Panc1 (cell line): ENCODE measurements around the gene MID2. TPM values are rescaled to one million over a fixed set of nuclear protein-coding genes. Genes with fewer than 3 reads are reported as not detected.
"Not testable (repeated sequence)": the region's sequence is repeated elsewhere in the genome, so short reads cannot be mapped to it uniquely, and the experiment has no call there.

Experiments used
- ATAC-seq: fragments of 200-7000 bp; cut with Tn5 transposase; 2 replicates; pipeline ENCODE4 v1.9.1; 2020; ENCODE audit warnings: mild to moderate bottlenecking, moderate library complexity
- BruUV-seq: library from RNA; stranded (reverse); fragments of 400-500 nt; replicated peaks from 2 replicates; lab custom pipeline; 2021; lab: Mats Ljungman, UMichigan
- CTCF ChIA-PET: fragments of 300-600 bp; sonication (Branson Sonifier 250); formaldehyde crosslinking; loops from one replicate; lab custom pipeline; 2022; ENCODE audit warnings: antibody characterized with exemption; lab: Charles Lee
- POLR2A ChIA-PET: fragments of 300-600 bp; sonication (Branson Sonifier 250); formaldehyde crosslinking; loops from one replicate; lab custom pipeline; 2022; ENCODE audit warnings: antibody characterized with exemption; lab: Charles Lee
- DNase-seq: peaks from one replicate; pipeline ENCODE4 v3.0.0-alpha.2; 2010; ENCODE audit warnings: low read depth, low spot score
- H3K27ac ChIP-seq: 2 replicates; pipeline ENCODE4 v1.5.1; 2011; ENCODE audit warnings: mild to moderate bottlenecking, low read length, inconsistent platforms
- H3K27me3 ChIP-seq: fragments of 200-500 bp; sonication (Bioruptor generic); 2 replicates; pipeline ENCODE4 v1.6.0; 2014; ENCODE audit warnings: low read length, inconsistent platforms; ENCODE audit not compliant: control insufficient read depth, insufficient read depth
- H3K36me3 ChIP-seq: fragments of 200-500 bp; sonication (Bioruptor generic); 2 replicates; pipeline ENCODE4 v1.5.1; 2014; ENCODE audit warnings: inconsistent platforms, mild to moderate bottlenecking, low read length, moderate library complexity; ENCODE audit not compliant: control insufficient read depth, insufficient read depth
- H3K4me1 ChIP-seq: 2 replicates; pipeline ENCODE4 v1.5.1; 2011; ENCODE audit warnings: inconsistent platforms, mild to moderate bottlenecking, low read length, moderate library complexity; ENCODE audit not compliant: control insufficient read depth, insufficient read depth
- H3K4me3 ChIP-seq, 2 experiments: 2 replicates each; pipeline ENCODE4 v1.5.1; 2011 to 2012; ENCODE audit warnings: low read depth in 2 of 2, low read length in 2 of 2, mild to moderate bottlenecking in 2 of 2, inconsistent platforms in 1 of 2, moderate library complexity in 1 of 2
- H3K9me3 ChIP-seq: fragments of 200-500 bp; sonication (Bioruptor generic); 2 replicates; pipeline ENCODE4 v1.5.1; 2014; ENCODE audit warnings: low read depth, mild to moderate bottlenecking, inconsistent platforms, low read length, moderate library complexity; ENCODE audit not compliant: control insufficient read depth, insufficient read depth
- POLR2AphosphoS5 ChIP-seq: IDR thresholded peaks from 2 replicates; pipeline ENCODE4 v1.6.1; 2012; ENCODE audit warnings: mild to moderate bottlenecking, low read depth, low read length, moderate library complexity
- SIN3A ChIP-seq: IDR thresholded peaks from 2 replicates; pipeline ENCODE4 v1.6.1; 2012; ENCODE audit warnings: low read depth, mild to moderate bottlenecking, low read length, moderate library complexity, borderline replicate concordance; ENCODE audit not compliant: insufficient read depth
- TCF7L2 ChIP-seq: IDR thresholded peaks from 2 replicates; pipeline ENCODE4 v1.6.1; 2011; ENCODE audit warnings: mild to moderate bottlenecking, low read depth, low read length, inconsistent platforms
- in situ Hi-C: cut with HindIII; loops from 2 replicates; pipeline ENCODE4 v1.10.0; 2016; ENCODE audit warnings: low sequenced_read_pairs, low pct_unique_long_range_greater_than_20kb
- intact Hi-C: fragments of 100-400 bp; cut with micrococcal nuclease; formaldehyde crosslinking; loops from one replicate; pipeline ENCODE4 v1.10.0; 2022; ENCODE audit not compliant: unreplicated experiment
- total RNA-seq: library from RNA; stranded (reverse); gene quantifications from one replicate; pipeline ENCODE4 v1.2.1, GENCODE V29; 2021; ENCODE audit not compliant: unreplicated experiment
- TF ChIP-seq, protein P1 (sequence below), 2 experiments: IDR thresholded peaks; 2 replicates each; pipeline ENCODE4 v1.6.1; 2011 to 2012; ENCODE audit warnings: low read depth in 2 of 2, control low read depth in 1 of 2, low read length in 1 of 2, mild to moderate bottlenecking in 1 of 2, moderate library complexity in 1 of 2; ENCODE audit not compliant: insufficient read depth in 1 of 2
- TF ChIP-seq, protein P2 (sequence below): fragments of 450-650 bp; IDR thresholded peaks from 2 replicates; pipeline ENCODE4 v1.5.1; 2017; ENCODE audit warnings: mild to moderate bottlenecking

The MID2 gene
- total RNA-seq, 1 experiment from 2014 or later: 24.7 TPM

DNA sequence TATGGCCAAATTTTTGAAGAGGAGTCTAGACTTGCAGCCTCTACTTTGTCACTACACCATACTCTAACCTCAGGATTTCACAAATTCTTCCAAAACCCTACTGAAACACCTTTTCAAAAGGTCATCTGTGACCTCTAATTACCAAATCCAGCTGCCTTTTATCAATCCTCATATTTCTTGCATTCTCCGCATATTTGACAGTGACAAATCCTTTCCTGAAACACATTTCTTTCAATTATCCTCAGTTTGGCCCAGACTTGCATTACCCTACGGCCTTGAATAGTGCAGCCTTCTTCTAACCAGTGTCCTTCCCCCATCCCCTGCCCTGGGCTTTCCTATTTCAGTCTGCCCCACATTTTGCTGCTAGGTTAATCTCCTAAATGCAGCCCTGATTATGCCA is 25.5 kb downstream of the MID2 start:
- no TSS peak for BruUV-seq
- intact Hi-C loops (no loop called here), in situ Hi-C loops (no loop called here)
- no peak for TF ChIP-seq SIN3A
- no peak for TF ChIP-seq TCF7L2
- no peak for TF ChIP-seq POLR2AphosphoS5
- TF ChIP-seq, protein P1, sequence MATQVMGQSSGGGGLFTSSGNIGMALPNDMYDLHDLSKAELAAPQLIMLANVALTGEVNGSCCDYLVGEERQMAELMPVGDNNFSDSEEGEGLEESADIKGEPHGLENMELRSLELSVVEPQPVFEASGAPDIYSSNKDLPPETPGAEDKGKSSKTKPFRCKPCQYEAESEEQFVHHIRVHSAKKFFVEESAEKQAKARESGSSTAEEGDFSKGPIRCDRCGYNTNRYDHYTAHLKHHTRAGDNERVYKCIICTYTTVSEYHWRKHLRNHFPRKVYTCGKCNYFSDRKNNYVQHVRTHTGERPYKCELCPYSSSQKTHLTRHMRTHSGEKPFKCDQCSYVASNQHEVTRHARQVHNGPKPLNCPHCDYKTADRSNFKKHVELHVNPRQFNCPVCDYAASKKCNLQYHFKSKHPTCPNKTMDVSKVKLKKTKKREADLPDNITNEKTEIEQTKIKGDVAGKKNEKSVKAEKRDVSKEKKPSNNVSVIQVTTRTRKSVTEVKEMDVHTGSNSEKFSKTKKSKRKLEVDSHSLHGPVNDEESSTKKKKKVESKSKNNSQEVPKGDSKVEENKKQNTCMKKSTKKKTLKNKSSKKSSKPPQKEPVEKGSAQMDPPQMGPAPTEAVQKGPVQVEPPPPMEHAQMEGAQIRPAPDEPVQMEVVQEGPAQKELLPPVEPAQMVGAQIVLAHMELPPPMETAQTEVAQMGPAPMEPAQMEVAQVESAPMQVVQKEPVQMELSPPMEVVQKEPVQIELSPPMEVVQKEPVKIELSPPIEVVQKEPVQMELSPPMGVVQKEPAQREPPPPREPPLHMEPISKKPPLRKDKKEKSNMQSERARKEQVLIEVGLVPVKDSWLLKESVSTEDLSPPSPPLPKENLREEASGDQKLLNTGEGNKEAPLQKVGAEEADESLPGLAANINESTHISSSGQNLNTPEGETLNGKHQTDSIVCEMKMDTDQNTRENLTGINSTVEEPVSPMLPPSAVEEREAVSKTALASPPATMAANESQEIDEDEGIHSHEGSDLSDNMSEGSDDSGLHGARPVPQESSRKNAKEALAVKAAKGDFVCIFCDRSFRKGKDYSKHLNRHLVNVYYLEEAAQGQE (IDR thresholded peaks at IDR 0.05; ENCODE audit: insufficient read depth in 1 of 2, low read depth in 2 of 2, low read length in 1 of 2): no peak
- TF ChIP-seq, protein P2, sequence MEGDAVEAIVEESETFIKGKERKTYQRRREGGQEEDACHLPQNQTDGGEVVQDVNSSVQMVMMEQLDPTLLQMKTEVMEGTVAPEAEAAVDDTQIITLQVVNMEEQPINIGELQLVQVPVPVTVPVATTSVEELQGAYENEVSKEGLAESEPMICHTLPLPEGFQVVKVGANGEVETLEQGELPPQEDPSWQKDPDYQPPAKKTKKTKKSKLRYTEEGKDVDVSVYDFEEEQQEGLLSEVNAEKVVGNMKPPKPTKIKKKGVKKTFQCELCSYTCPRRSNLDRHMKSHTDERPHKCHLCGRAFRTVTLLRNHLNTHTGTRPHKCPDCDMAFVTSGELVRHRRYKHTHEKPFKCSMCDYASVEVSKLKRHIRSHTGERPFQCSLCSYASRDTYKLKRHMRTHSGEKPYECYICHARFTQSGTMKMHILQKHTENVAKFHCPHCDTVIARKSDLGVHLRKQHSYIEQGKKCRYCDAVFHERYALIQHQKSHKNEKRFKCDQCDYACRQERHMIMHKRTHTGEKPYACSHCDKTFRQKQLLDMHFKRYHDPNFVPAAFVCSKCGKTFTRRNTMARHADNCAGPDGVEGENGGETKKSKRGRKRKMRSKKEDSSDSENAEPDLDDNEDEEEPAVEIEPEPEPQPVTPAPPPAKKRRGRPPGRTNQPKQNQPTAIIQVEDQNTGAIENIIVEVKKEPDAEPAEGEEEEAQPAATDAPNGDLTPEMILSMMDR: no peak
- Histone ChIP-seq H3K9me3 (no peaks in the 10 kb centered on the region), H3K27me3 (no peaks in the 10 kb centered on the region), H3K36me3 (no peaks in the 10 kb centered on the region), H3K27ac (no peak overlapping the region), H3K4me1 (no peaks in the 10 kb centered on the region), H3K4me3 (no peak overlapping the region)
- POLR2A ChIA-PET: no interaction called here
- CTCF ChIA-PET: no interaction called here
- ATAC-seq (no peak), DNase-seq (no peak)

DNA sequence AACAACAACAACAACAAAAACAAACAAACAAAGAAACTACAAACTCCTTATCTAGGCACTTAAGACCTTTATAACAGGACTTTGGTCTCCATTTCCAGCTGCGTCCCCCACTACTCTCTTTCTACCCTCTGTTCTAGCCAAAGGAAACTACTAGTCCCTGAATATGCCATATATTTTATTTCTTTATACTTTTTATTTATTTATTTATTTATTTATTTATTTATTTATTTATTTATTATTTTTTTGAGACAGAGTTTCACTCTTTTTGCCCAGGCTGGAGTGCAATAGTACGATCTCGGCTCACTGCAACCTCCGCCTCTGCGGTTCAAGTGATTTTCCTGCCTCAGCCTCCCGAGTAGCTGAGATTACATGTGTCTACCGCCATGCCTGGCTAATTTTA is 26.0 kb downstream of the MID2 start:
- ATAC-seq, H3K27ac ChIP-seq, H3K36me3 ChIP-seq, in situ Hi-C loops, DNase-seq, H3K4me1 ChIP-seq, H3K9me3 ChIP-seq, intact Hi-C loops, H3K4me3 ChIP-seq, BruUV-seq, CTCF ChIA-PET, H3K27me3 ChIP-seq: not testable (repeated sequence)
- POLR2A ChIA-PET: interaction anchor here (0.6 kb wide), 1 partner anchor 70 kb away, joined by 3 read pairs; no protein-coding TSS in a partner anchor

DNA sequence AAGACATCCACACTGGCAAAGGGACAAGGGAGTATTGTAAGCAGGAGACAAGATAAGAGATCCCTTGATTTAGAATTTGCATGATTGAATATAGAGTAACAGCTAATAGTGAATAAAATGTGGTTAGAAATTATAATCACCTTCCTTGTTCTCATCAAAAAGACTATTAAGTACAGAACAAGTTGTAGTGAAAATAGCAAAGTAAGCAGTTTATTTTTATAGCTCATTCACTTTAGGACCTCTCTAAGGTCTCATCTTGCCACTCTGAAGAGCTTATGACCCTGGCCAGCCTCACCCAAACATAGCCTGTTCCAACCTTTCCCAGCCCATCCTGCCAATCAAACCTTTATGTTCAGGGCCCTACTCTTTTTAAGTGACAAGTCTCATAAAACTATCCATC is 30.6 kb downstream of the MID2 start:
- POLR2A ChIA-PET: no interaction called here
- Histone ChIP-seq H3K4me3 (no peak overlapping the region), H3K27ac (no peak overlapping the region), H3K36me3 (no peaks in the 10 kb centered on the region), H3K27me3 (no peaks in the 10 kb centered on the region), H3K4me1 (no peaks in the 10 kb centered on the region), H3K9me3 (no peaks in the 10 kb centered on the region)
- ATAC-seq: no peak
- CTCF ChIA-PET: no interaction called here
- BruUV-seq: no TSS peak
- in situ Hi-C loops (no loop called here), intact Hi-C loops (no loop called here)
- no peak for TF ChIP-seq TCF7L2
- no peak for TF ChIP-seq POLR2AphosphoS5
- TF ChIP-seq SIN3A: no peak
- TF ChIP-seq, protein P1 (IDR thresholded peaks at IDR 0.05; ENCODE audit: insufficient read depth in 1 of 2, low read depth in 2 of 2, low read length in 1 of 2): no peak
- DNase-seq: no peak

DNA sequence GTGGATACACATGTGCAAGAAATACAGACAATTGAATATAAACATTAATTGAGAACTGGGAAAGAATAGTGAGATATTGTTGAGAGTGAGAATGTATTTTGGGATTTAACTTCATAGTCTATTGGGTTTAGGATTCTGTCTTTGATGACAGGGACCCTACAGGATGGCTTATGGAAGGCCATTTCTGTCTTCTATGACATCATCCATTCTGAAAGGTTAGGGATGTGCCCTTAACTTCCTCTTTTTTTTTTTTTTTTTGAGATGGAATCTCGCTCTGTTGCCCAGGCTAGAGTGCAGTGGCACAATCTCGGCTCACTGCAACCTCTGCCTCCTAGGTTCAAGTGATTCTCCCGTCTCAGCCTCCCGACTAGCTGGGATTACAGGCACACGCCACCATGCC is 31.4 kb downstream of the MID2 start:
- H3K4me3 ChIP-seq, H3K4me1 ChIP-seq, in situ Hi-C loops, BruUV-seq, CTCF ChIA-PET, H3K9me3 ChIP-seq, intact Hi-C loops, H3K36me3 ChIP-seq, ATAC-seq, H3K27ac ChIP-seq, POLR2A ChIA-PET, DNase-seq, H3K27me3 ChIP-seq: not testable (repeated sequence)
